Daoy (cell line): ENCODE data around the gene CLEC2A. TPM values are rescaled to one million over a fixed set of nuclear protein-coding genes. Genes with fewer than 3 reads are reported as not detected.

Experiments
- DNase-seq: peaks from one replicate; pipeline ENCODE4 v3.0.0-alpha.2; 2015; ENCODE audit warnings: low read depth
- total RNA-seq: library from RNA; depleted of rRNA; stranded (reverse); fragments of >200 nt; shearing (Covaris generic); gene quantifications from 2 replicates; pipeline ENCODE4 v1.2.3, GENCODE V29; 2014

Gene CLEC2A
- total RNA-seq, 1 experiment from 2014 or later: not detected

DNA sequence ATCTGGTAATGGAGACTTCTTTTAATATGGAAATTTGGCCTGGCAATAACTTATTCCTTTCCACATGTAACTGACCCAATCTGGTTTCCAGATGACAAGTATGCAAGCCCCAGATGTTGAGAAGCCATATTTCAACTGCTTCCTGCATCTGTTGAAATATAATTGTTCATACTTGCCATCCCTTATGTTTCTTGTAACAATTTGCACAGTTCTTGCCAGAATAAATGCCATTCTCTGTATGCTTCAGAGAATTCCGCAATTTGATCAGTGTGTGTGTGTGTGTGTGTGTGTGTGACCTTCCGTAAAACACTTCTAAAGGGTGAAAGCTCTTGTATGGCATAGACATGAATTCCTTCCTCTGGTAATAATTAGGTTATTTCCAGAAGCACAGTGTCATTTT lies 1.8 kb upstream of the CLEC2A start:
- DNase-seq: no peak

DNA sequence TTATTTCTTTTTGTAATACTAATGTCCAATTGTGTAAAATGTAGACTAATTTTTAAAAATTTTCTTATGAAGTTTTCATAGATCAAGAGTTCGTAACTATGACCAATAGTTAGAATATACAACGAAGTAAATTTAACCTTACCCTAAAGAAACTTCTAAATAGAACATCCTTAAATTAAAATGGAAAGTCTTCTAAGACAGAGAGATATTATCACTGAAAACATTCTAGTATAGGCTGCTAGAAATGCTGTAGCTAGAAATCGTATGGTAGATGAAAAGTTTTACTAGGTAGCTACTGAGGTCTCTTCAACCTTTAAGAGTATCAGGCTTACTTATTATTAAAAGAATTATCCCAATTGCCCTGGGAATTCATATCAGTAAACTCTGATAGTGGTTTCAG lies 925 bp downstream of the CLEC2A start:
- no peak for DNase-seq

DNA sequence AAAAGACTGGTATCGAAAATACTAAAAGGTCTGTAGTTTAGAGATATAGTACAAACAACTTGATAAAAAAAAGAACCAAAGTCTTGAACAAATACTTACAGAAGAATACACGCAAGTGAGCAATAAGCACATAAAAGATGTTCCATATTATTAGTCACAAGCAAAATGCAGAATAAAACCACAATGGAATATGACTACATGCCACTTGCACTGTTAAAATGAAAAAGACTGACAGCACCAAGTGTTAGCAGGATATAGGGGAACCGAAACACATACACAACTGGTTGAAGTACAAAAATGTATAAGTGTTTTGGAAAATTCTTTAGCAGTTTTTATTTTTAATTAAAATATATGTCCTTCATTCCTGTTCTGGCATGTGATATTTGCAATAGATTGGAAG lies 3.6 kb downstream of the CLEC2A start:
- no peak for DNase-seq

DNA sequence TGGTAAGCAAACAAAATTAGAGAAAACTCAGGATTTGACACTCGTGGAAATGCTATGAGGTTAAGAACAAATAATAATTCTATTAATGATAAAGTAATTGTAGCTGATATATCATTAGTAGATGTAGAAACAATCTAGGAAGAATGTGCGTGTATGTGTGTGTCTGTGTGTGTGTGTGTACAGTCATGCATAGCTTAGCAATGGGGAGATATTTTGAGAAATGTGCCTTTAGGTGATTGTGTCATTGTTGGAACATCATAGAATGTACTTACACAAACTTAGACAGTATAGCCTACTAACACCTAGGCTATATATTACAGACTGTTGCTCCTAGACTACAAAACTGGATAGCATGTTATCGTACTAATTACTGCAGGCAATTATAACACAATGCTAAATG lies 5.3 kb downstream of the CLEC2A start:
- DNase-seq: no peak

DNA sequence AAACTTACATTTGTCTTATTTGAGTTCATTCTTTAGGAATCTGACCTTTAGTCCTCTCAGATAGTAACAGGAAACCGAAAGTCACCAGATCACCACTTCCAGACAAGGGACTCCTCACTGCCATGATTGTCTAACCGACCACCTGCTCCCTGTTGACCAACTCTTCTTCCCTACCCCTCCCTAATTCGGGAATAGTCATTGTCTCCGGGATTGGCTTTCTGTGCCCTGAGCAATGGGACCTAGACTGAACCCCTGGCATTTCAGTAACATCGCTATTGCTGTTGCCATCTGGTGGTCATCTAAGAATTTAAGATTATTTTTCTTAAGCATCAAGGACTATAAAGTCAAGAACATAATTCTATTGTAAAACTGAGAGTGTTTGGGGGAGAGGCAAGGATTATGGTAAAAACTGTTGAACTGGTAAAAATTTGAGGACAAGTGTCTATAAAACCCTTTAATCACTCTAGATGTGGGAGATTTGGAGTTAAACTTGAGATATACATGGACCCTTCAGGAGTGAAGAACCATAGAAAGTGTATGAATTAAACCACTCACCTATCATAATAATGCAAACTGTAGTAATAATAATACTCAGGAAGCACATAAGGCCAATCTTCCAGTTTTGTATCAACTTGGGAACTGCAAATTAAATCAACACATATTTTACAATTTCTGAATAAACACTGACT lies 6.3 kb downstream of the CLEC2A start:
- DNase-seq: peak; percentile 1

DNA sequence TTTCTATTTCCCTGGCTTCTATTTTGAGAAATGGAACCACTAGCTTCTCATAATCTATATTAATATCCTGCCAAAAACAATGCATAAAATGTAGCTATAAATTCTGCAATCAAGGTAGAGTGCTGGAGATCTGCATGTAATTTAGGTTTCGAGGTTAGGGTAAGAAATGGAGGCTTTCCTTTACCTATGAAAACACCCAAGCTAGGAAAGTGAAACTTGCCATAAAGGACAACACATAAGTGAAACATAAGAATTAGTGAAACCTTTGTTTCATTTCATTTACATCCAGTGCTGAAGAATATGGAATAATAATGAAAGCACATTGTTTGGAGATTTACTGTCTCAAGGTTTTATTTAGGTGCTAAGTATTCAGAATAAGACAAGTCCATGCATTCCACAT lies 9.7 kb downstream of the CLEC2A start:
- DNase-seq: no peak

DNA sequence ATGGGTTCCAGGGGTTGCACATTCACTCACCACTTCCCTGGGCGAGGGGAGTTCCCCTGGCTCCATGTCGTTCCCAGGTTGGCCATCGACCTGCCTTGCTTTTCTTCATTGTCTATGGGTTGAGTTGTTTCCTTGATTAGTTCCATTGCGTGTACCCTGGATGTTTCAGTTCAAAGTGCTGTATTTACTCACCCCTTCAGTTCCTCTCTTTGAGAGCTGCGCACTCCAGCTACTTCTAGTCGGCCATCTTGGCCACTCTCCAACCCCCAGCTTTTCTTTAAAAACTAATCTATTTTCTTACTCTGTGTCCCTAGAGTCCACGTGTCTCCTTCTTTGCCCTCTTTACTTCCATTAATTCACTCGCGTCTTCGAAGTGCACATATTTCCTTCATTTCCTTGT lies 11.7 kb downstream of the CLEC2A start:
- no peak for DNase-seq

DNA sequence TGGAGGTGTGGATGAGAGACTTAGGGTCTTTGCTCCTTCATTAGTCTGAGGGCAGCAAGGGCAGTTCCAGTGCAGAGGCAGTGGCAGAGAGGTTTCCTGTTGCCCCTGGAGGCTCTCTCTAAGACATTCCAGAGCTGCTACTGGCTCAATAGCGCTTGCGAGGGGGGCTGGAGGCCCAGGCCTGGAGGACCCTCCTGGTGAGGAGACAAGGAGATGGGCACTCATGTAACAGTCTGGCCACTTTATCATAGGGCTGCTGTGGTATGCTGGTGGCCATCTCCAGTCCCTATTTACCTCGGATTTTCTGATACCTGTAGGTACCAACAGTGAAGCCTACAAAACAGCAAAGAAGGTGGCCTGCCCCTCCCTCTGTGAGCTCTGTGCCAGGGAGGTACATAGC lies 12.7 kb downstream of the CLEC2A start:
- DNase-seq: no peak

DNA sequence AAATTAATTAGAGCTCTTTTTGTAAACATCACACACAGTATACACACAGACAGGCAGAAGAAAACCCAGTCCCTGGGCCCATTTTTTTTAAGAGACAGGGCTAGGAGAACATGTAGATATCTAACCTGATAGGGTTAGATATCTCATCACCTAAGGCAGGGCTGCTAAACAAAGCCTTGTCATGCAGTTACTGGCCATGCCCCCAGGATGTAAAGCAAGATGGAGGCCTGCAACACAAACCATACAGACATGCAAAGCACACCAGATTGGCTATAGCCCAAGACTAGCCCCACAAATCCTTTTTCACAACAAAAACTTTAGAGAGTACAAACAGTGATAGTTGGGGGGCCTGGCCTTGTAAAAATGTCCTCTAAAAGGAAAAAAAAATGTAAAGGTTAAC lies 20.5 kb downstream of the CLEC2A start:
- DNase-seq: no peak

DNA sequence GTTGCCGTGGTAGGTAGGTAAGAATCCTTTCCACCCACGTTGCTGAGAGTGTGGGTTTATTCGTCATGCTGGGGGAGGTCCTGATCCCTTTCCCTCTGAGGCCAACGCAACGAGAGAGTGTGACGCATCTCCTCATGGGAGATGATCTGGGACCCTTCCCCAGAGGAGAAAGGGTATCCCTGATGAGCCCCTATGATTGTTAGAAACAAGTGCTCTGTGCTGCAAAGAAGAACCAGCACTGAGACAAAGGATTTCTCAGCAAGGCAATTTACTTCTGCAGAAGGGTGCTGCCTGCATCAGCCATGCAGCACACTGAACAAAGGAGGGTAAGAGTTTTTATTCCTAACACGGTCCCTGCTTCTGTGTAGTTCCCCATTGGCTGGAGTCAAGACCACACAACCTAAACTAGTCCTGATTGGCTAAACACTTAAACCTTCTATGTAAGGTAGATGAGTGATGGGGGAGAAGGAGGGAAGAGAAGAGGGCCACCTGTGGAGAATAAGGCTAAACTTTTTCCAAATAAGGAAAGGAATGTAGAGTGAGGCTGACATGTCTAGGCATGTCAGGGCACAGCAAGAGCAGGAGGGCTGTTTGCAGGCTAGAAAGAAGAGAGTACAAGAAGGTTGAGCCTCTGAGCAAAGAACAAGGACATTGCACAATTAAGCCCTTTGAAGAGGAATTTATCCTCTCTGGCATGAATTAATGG lies 21.3 kb downstream of the CLEC2A start:
- DNase-seq: no peak

DNA sequence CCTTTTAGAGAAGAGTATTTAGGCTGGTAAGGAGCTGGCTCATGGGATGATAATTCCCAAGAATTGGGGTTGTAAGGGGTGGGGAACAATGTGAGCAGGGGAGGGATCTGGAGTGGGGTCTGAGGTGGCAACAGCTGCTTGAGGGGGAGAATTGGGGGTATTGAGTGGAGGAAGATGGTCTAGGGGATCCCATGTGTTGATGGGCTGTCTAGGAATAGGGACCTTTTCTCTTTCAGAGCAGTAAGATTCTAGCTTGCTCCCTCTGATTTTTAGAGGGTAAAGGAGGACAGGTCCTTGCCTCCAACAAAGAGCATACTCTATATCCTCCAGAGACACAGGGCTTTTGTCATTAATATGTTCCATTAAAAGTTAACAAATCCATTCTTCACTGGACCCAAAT lies 22.4 kb downstream of the CLEC2A start:
- no peak for DNase-seq

DNA sequence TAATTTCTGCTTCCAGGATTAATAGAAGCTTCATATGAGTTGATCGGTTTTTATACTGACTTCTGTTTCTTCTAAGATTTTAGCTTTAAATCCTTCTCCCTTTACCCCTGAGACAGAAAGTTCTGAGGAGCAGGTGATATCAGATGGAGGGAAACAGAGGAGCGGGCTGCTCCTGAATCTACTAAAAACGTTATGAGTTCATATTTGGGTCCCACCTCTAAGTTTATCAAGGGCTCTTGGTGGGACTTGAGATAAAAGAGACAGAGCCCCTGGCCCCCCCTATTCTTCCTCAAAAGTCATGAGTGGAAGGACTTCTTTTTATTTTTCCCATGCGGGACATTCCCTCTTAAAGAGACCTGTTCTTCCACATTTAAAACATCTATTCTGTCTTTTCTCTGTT lies 23.8 kb downstream of the CLEC2A start:
- DNase-seq: no peak

DNA sequence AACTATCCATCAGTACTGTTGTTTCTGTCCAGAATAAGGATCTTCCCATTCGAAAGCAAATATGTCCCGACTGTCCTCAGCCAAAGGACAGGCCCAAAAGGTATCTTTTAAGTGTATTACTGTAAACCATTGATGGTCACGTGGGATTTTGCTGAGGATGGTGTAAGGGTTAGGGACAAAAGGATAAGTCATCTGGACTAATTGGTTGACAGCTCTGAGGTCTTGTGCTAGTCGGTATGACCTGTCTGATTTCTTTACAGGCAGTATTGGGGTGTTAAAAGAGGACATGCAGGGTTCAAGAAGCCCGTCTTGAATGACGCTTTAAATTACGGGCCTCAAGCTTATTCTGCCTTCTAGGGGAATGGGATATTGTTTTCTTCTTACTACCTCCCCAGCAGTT lies 24.4 kb downstream of the CLEC2A start:
- no peak for DNase-seq

DNA sequence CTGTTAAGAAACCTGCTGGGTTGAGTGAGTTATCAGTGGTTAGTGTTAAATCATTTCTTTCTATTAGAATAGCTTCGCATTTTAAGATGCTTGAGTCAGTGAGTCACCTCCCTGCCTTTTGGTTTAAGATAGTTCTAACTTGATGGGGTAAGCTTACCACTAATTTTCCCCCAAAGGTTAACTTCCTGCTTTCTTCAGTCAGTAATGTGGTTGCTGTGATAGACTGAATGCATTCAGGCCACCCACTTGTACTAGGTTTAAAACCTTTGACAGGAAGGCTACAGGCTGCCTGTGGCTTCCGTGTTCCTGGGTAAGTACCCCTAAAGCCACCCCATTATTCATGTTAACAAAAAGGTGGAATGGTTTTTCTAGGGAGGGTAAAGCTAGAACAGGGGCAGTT lies 25.3 kb downstream of the CLEC2A start:
- no peak for DNase-seq

DNA sequence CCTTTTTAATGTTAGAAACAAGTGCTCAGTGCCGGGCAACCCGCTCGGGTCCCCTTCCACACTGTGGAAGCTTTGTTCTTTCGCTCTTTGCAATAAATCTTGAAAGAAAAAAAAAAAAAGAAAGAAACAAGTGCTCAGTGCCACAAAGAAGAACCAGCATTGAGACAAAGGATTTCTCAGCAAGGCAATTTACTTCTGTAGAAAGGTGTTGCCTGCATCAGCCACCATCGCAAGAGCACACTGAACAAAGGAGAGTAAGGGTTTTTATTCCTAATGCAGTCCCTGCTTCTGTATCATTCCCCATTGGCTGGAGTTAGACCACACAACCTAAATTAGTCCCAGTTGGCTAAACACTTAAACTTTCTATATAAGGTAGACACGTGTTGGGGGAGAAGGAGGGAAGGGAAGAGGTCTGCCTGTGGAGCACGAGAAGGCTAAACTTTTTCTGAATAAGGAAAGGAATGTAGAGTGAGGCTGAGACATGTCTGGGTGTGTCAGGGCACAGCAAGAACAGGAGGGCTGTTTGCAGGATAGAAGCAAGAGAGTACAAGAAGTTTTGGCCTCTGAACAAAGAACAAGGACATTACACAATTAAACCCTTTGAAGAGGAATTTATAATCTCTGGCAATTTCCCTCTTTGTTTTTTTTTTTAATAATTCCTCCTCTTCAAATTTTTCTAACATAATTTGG lies 29.5 kb downstream of the CLEC2A start:
- DNase-seq: no peak

DNA sequence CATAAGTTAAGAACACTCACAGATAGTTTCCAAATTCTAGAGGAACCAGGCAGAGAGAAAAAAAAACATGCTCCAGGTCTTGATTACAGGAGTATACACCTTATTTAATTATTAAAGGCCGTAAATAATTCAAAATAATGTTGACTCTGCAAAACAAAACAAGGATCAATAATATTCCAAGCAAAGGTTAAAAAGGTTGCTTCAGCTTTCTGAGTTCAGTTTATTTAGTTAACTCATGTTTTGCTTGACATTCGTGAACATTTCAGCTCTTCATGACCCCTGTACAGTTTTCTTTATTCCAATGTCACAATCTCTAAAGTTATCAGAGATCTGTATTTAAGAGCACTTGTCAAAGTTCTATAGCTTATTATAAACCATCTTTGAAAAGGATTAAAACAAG lies 31.2 kb downstream of the CLEC2A start:
- DNase-seq: no peak

DNA sequence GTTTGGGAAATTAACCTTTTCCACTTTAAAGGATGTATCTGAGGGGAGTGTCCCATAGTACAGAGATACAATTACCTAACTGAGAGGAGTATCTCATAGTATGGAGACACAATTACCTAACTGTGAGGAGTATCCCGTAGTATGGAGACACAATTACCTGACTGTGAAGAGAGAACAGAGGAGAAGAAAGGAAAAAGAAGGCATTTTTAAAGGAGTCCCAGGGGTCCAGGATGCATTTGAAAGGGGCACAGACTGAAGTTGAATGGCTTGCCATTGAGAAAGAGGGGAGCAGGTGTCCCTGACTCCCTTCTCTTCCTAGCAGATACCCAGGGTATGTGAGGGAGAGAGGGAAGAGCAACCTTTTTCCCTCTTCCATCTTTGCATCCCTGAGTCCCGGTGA lies 33.0 kb downstream of the CLEC2A start:
- DNase-seq: no peak

DNA sequence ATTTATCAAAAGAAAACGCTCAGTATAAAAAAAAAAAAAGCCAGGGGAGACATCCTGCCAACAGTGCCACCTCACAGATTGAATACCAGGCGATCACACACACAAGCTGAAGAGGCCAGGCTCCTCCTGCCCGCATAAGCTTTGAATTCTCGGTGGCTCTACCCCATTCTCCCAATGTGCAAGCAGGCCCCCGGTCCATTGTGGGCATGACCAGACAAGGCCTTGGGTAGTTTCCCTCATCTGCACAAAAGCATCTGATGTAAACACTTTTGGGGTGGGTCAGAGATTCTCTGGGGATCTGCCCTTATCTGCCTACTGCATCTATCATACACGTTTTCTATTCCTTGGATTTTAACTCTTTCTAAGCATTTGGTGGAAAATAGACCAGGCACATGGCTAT lies 34.6 kb downstream of the CLEC2A start:
- no peak for DNase-seq

DNA sequence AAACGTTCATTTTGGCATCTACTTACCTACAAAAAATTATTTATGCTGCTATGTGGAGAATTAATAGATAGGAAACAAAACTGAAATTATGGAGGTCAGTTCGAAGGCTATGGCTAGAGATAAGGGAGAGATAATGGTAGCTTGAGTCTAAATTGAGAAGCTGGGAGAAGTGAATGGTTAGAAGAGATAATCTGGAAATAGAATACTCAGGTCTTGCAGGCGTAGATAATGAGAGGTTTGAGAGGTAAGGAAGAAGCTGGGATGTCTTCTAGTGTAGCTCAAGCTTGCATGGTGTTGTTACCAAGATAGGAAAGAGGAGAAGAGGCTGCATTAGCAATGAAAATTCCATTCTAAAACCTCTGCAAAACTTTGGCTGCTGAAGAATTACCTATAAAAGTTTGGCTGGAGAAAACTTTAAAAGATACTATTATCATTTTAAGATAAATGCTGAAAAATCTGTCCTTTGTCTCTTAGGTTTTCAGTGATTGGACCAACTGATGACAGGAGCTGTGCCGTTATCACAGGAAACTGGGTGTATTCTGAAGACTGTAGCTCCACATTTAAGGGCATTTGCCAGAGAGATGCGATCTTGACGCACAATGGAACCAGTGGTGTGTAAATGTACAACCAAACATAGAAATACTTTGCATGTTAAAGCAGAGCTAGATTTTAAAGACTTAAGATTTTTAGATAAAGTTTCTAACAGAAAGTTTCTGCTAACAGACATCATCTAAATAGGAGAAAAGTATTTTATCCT lies 36.8 kb downstream of the CLEC2A start:
- DNase-seq: no peak

DNA sequence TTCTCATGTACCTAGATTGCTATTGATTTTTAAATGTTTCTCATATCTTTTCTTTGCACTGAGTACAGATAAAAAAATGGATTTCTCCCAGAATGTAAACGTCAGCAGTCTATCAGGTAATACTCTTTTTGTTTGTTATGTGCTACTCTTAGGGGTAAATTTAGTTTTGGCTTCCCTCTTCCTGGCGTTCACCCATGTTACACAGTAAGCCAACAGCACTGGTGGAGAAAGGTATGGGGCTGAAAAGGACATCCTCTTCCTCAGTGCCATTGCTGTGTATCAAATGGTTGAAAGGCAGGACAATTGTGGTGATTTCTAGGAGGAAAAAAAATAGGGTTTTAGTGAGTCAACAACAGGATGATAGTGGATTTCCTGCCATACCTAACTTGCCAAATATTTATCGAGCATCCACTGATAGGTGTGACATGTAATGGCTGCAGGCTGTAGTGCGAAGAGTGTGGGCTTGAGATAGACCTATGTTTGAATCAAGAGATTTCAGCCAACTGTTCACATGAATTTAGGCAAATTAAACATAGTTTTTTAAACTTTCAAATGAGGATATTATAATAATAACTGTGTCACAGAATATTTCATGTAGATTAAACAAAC lies 43.4 kb downstream of the CLEC2A start:
- DNase-seq: no peak

DNA sequence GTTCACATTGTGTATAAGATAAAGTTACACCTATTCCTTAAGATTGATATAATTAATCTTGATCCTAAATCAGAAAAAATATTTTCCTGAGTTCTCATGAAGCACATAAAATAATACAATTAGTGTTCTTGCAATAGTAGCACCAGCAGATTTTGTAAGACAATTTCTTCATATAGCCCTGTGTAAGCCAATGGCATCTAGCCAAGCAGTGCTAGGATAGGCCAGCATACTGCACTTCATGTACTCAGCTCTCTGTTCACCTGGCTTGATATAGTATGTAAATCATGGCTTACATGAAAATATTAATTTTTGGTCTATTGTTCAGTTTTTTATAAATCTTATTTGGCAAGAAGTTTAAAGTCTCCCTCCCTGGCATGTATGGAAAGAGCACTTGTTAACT lies 49.0 kb downstream of the CLEC2A start:
- DNase-seq: no peak

DNA sequence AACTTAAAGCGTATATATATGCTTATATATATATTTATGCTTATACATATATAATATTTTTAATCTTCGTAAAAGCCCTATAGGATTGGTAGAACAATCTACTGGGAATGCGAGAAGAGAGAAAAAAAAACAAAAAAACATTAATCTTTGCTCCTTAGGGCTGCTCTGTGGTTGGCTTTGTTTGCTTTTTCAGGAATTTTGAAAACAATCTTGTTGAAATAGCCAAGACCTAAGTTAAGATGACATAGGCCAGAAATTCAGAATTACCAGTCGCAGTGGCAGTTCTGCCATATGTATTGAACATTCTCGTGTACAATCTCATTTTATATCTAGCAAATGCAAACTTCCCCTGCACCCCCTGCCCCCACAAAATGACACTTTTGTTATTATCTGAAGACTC lies 50.2 kb downstream of the CLEC2A start:
- DNase-seq: no peak
